Renal cortex interstitium (tissue), 11 donors: ENCODE results near the gene MLC1. TPM values are rescaled to one million over a fixed set of nuclear protein-coding genes. Genes with fewer than 3 reads are reported as not detected.

Source experiments
- DNase-seq, 11 donors: peaks; one replicate each; pipeline ENCODE4 v3.0.0-alpha.2; 2013; ENCODE audit warnings: low read depth in 9 of 11, low spot score in 4 of 11; ENCODE audit errors: extremely low read depth in 1 of 11
- polyA plus RNA-seq, 3 donors: library from polyadenylated mRNA; unstranded; fragments of 120-200 nt; gene quantifications; one replicate each; pipeline ENCODE4 v1.2.1, GENCODE V29; 2013; ENCODE audit not compliant: insufficient read length in 3 of 3

MLC1 gene
- polyA plus RNA-seq, 3 donors: 0.77 to 1.4 (median 1.3) TPM

DNA sequence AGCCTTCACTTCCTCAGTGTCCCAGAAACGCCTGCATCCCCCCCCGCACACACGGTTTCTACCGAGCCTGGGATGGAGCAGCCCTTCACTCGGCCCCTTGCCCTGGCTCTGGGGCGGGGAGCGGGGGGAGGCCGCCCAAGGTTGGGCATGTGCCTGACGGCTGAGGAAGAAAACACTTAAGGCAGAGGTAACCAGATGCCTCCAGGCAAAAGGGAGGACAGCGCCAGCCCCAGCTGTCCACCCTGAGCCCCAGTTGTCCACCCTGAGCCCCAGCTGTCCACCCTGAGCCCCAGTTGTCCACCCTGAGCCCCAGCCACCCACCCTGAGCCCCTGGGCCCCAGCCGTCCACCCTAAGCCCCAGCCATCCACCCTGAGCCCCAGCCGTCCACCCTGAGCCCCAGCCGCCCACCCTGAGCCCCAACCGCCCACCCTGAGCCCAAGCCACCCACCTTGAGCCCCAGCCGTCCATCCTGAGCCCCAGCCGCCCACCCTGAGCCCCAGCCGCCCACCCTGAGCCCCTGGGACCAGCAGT, 23.3 kb downstream of the MLC1 start:
- no peak for DNase-seq

DNA sequence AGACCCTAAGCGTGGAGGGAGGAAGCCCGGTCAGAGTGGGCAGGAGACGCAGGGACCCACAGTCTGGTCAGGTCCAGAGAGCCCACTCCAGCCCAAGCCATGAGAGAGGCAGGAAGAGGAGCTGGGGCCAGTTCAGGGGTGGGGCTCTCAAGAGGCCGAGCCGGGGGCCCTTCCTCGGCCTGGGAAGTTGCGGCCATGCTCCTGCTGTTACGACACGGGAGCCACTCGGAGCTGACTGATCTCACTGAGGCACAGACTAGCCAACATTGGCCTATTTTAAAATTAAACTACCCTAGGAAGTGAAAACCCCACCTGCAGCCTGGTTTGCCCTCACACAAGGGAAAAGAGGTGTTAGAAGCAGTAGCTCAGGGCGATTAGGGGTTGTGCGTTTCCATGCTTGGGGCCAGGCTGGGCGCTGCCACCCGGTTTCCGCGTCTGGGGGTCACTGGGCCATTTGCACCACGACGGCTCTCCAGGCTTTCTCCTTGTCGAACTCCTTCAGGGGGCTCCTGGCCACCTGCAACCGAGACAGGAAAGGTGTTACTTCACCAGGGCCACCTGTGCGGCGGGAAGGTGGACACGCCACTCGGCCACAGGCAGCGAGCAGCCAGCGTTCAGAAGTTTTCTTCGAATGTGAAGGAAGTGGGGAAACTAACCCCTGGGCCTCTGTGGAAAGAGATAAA, 23.9 kb downstream of the MLC1 start:
- DNase-seq: no peak

DNA sequence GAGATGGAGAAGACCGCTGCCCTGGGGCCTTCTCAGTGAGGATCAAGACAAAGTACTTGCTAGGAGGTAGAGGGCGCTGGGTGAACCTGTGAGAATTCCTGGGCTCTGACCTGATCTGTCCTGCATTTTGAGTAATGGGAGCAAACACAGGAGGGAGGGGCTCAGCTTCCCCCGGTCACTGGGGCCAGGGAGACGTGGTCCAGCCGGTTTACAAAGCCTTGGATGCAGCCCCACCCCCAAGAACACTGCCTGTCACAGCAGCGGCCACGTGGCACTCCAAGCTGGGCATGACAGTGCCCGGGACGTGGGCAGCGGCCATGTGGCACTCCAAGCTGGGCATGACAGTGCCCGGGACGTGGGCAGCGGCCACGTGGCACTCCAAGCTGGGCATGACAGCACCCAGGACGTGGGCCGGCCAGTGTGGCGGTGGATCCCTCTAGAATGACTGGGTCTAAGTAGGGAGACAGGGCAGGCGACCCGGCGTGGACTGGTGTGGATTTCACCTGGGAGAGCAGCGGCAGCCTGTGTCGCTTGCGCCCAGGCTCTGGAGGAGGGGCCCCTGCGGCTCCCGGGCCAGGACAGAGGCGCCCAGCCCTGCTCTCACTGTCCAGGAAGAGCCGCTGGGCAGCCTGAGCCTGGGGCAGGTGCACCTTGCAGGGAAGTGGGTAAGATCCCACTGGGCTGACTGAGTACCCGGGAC, 24.6 kb downstream of the MLC1 start:
- DNase-seq: peak in 3 of 11 donors; percentile 41 to 45 (median 42)

DNA sequence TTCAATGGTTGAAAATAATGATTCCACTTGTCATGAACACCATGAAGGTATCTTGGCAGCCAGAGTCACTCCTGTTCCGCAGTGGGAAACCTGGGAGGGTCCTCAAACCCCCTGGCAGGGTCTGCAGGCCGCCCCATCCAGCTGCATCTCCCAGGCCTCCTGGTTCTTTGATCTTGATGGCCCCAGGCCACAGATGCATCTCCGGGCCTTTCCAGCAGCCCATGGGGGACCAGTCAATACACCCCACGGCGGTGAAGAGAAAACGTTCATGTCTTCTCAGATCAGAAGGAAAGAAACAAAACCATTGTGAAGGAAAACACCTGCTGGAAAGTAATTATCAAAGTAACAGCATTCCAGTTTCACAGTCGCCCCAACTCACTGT, 25.4 kb downstream of the MLC1 start:
- DNase-seq: no peak

DNA sequence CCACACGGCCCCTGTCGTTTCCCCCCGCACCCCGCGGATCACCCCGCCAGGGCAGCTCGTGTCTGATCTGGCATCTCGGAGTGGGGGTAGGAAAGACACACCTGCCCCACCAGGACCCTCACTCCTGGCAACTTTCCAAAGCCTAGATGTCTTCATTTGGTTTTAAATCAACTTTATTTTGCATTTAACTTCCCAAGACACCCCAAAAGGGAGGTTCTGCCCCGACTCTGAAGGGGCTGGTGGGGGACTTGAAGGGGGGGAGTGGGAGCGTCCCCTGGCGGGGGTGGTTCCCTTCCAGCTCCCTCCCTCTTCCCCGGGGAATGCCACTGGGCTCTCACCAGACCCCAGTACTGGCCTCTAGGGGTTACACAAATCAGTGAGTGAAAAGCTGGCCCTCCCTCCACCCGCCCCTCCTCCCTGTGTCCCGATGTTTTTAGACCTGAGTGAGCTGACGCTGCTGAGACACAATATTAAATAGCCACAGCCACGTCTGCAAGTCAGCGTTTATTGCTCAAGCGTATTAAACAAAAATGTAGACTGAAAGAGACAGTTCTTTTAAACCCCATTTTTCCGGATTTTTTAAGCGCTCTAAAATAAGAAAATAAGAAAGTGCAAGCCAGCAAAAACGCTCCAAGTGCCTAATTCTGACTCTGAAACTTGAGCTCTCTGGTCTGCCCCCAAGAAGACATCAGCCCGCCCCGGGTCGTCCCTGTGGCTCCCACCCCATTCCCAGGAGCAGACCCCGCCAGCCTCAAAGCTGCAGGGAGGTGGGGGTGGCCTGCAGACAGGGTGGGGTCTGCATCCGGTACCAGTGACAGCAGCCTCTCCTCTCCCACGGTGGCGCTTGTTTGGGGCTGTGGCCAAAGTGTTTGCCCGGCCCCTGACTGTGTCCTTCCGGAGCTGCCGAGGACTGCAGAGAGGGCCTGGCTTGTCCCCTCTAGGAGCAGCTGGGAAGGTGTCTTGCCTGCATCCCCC, 26.0 kb downstream of the MLC1 start:
- peak in 5 of 11 donors; percentile 32 to 69 (median 43) for DNase-seq

DNA sequence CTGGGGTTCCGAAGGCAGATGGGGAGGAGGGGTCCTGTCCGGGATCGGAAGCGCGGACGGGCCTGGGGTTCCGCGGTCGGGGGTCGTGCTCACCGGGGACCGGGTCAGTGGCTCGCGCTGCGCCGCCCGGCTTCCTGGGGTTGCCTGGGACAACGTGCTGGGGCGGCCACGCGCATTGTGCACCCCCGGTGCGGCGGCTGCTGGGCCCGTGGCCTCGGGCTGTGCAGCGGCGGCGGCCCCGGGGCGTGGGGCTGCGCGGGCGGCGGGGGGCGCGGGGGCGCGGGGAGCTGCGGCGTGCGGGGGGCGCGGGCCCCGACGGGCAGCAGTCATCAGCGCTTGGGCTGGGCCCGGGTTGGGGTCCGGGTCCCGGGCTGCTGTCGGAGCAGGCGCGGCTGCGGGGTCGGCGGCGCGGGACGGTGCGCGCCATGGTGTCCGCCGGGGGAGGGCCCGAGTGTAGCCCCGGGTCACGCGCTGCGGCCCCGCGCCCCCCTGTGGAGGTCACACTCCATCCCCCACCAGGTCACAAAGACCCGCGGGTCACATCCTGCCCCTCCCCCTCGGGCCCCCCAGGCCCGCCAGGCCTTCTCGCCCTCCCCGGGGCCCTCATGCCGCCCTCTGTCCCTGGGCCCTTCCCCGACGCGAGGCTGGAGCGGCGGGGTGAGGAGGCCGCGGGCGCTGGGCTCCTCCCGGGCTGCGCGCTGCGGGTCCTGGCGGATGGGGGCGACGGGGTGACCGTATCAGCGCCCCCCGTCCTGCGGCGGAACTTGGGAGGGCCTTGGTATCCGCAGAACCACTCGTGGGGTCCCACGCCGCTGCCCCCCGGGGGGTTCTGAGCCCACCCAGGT, 26.9 kb downstream of the MLC1 start, which contains the start of gene TTLL8:
TSS of gene TTLL8 (minus strand) at position 238 of the 845 bp plus-strand sequence.
- no peak for DNase-seq

DNA sequence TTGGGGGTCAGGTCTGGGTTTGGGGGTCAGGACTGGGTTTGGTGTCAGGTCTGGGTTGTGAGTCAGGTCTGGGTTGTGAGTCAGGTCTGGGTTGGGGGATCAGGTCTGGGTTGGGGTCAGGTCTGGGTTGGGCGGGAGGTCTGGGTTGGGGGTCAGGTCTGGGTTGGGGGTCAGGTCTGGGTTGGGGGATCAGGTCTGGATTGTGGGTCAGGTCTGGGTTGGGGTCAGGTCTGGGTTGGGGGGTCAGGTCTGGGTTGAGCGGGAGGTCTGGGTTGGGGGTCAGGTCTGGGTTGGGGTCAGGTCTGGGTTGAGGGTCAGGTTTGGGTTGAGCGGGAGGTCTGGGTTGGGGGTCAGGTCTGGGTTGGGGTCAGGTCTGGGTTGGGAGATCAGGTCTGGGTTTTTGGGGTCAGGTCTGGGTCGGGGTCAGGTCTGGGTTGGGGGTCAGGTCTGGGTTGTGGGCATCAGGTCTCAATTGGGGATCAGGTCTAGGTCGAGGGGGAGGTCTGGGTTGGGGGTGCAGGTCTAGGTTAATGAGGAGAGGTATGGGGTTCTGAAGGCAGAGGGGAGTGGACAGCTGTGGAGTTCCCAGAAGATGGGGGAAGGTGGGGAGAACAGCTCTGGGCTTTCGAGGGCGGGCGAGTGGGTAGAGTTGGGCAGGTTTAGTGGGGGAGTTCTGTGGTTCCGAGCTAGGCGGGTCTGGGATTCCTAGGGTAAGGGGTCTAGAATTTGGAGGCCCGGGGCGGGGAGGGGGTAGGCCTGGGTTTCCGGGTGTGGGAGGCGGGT, 27.8 kb downstream of the MLC1 start:
- no peak for DNase-seq

DNA sequence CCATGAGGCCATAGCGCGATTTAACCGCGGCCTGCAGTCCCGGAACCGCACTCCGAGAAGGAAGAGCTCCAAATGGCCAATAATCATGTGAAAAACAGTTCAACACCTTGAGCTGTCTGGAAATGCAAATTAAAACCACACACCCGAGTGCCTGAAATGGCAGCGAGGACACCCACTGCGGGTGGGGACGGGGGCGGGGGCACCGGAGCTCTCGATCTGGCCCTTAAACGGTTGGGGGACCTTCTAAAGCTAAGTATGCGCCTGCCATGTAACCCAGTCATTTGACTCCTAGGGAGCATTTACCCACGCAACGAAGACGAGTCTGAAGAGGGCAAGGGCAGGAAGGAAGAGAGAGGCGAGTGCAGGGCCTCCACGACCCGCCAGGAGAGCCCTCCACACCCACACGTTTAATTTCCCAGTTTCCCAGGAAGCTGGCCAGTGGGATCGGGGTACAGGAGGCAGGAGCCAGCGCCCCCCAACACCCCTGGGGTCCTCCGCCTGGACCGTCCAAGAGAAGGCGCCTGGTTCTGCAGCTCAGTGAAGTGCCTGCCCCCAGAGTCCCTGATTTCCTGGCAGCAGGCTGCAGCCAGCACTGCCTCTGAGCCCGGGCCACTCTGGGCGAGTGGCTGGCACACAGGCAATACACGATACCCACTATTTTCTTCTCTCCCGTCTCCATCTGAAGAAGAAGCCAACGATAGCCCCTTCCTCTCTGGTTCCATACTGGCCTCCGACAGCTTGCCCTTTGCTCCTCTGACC, 28.8 kb downstream of the MLC1 start:
- DNase-seq: no peak

DNA sequence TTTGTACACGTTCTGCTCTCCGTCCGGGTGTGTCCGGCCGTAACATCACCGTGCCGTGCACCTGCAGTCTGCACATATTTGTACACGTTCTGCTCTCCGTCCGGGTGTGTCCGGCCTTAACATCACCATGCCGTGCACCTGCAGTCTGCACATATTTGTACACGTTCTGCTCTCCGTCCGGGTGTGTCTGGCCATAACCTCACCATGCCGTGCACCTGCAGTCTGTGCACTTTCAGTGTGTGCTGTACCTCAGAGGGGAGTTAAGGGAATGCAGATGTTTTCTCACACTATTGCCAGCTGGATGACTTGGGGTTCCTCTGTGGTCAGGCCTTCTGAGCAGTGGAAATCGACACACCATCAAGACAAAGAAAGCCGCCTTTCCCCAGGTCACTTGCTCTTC, 31.4 kb downstream of the MLC1 start:
- DNase-seq: no peak

DNA sequence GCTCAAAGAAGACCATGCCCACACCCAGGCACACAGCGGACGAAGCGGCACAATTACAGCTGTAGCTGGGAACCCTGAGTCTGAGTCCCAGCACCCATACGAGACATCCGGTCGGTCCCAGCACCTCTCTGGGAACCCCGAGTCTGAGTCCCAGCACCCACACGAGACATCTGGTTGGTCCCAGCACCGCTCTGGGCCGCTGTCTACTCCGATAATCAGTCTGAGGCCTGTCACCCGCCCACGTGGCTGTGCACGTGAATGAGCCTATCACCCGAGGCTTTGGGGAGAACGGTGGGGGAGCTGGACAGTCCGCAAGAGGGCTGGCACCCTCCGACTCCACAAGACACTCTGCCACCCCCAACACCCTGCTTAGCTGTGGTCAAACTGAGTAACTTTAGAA, 33.3 kb downstream of the MLC1 start:
- no peak for DNase-seq

DNA sequence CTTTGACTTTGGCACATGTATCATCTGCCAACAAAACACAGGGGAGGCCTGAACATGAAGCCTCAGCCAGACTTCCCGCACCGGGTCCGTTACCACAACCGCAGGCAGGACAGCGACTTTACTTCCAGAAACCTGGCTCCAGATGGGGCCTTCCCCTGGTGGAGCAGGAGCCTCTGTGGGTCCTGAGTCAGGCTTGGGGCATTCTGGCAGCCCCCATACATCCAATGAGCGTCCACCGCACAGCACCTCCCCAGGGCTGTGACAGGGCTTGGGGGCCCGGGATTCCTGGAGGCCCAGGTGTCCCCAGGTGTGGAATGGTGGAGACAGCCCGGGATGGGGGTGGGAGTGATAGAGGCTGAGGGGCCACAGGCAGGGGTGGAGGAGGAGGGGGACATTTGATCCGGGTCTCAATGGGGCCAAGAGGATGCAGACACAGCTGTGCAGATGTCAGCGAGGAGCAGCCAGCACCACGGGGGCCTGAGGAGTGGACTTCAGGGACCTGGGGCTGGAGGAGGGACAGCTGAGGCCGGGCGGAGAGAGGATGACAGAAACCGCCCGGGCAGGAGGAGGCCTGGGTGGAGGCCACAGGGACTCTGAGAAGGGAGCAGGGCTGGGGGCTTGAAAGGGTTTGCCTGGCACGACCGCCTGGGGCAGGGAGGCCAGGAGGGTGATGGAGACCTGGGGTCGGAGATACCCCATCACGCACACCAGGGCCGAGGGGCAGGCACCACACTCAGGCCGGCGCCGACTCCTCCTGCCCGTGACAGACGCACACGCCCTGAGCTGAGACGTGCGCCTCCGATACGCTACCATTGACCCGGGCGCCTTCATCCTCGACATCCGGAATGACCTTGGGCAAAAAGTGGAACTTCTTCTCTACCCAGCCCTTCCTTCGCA, 35.7 kb downstream of the MLC1 start:
- DNase-seq: no peak

DNA sequence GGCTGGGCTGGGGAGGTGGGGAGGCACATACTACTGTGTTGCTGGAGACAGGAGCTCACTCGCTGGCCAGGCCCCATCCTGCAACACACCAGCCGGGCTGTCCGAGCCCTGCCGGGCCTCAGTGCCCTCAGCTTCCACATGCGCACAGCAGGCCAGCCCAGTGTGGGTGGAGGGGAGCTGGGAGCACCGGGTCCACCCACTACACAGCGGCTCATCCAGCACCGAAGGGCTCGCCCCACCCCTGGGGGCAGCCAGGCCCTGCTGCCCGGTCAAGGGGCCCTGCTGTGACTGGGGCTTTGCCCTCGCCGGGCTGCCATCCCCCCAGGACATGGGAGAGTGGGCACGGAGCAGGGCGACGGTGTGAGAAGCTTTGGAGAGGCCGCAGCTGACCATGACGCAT, 36.4 kb downstream of the MLC1 start:
- DNase-seq: no peak

DNA sequence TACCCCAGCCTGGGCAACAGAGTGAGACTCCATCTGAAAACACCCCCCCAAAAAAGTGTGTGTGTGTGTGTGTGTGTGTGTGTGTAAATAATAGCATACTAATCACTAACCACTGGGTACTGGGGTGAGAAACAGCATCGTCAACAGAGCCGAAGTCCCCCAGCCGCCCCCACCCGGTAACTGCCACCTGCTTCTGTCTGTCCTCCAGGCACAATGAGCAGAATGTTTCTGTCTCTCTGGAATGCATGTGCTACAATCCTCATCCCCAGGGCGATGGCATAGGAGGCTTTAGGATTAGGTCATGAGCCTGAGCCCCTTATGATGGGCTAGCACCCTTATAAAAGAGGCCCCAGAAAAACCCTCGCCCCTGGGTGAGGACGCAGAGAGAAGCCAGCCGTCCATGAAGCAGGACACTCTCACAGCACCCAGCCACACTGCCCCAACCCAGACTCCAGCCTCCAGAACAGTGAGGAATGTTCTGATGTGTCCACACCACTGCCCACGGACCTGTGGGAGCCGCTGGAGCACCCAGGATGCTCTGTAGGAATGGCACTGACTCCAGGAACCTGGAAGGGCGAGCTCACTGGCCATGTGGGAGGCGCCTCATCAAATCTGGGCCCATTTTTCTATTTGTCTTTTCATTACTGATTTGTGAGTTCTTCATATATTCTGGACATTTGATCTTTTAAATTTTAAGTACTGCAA, 37.0 kb downstream of the MLC1 start:
- no peak for DNase-seq

DNA sequence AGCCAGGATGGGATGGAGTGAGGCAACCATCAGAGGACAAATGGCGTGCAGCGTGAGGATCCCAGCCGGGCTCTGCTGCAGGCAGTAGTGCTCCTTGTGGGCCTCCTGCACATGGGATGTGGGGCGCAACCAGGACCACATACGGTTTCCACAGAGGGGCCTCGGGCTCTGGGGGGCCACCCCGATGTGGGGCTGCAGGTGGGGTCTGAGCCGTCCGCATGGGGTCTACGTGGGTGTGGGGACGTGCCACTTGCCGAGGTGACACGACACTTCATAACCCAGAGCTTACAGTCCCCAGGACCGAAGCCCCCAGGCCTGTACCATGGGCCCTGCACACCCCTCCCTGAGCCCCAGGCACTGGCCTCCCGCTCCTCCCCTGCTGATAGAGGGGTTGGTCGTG, 37.9 kb downstream of the MLC1 start:
- no peak for DNase-seq

DNA sequence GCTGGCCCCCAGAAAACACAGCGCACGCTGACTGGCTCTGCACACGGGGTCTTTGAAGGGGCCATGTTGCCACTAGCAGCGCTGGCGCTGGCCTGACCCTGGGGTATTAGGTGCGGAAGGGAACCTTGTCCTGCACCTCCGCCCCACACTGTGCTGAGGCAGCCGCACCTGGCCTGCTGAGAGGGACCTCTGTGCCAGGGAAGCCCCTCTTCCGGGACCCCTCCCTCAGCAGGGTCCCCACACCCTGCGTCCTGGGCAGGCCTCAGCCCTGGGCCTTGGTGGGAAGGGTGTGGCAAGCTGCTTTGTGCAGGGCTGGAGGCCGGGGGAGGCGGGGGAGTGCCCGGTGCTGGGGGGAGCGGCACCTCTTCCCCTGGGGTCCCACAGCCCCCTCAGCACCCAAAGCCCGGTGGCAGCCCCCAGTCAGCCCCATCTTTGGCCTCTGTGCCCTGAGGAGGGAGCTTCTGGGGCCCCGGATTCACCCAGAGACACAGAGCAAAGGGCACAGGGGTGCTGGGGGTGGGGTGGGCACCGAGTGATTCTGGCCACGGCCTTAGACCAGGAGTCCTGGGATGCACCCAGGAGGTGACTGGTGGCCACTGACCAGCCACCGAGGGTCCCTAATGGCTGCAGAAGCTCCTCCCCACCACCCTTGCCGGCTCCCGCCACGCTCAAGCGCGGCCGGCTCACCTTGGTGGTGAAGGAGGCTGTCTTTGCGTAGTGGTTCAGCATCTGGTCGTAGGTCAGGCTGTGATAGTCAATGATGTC, 38.6 kb downstream of the MLC1 start:
- DNase-seq: no peak
